Measurements from ENCODE around the gene SH3D19.

- TF ChIP-seq, protein P1, sequence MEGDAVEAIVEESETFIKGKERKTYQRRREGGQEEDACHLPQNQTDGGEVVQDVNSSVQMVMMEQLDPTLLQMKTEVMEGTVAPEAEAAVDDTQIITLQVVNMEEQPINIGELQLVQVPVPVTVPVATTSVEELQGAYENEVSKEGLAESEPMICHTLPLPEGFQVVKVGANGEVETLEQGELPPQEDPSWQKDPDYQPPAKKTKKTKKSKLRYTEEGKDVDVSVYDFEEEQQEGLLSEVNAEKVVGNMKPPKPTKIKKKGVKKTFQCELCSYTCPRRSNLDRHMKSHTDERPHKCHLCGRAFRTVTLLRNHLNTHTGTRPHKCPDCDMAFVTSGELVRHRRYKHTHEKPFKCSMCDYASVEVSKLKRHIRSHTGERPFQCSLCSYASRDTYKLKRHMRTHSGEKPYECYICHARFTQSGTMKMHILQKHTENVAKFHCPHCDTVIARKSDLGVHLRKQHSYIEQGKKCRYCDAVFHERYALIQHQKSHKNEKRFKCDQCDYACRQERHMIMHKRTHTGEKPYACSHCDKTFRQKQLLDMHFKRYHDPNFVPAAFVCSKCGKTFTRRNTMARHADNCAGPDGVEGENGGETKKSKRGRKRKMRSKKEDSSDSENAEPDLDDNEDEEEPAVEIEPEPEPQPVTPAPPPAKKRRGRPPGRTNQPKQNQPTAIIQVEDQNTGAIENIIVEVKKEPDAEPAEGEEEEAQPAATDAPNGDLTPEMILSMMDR (IDR thresholded peaks at IDR 0.05) = no peak
- no peak for TF ChIP-seq POLR2AphosphoS5 (IDR thresholded peaks at IDR 0.05)
- no peak for TF ChIP-seq POLR2A (IDR thresholded peaks at IDR 0.05)
These were observed 224.9 kb downstream of the SH3D19 start for GRCh38 chr4:151100531-151100930.
